Fibroblast of the aortic adventitia (primary cell): ENCODE measurements around the gene ARHGAP15. TPM values are rescaled to one million over a fixed set of nuclear protein-coding genes. Genes with fewer than 3 reads are reported as not detected.

Source experiments
- DNase-seq: peaks from one replicate; pipeline ENCODE4 v3.0.0-alpha.2; 2010; ENCODE audit warnings: low read depth
- H3K4me3 ChIP-seq: 2 replicates; pipeline ENCODE4 v1.5.1; 2011; ENCODE audit warnings: low read depth, mild to moderate bottlenecking, control low read depth, low read length, moderate library complexity
- CTCF ChIP-seq: IDR thresholded peaks from 2 replicates; pipeline ENCODE4 v1.5.1; 2011; ENCODE audit warnings: mild to moderate bottlenecking, low read length, control low read depth, inconsistent platforms; ENCODE audit not compliant: insufficient read depth
- total RNA-seq: library from RNA; depleted of rRNA; stranded (reverse); fragments of >200 nt; gene quantifications from 2 replicates; pipeline ENCODE4 v1.2.3, GENCODE V29; 2012; ENCODE audit warnings: low replicate concordance

ARHGAP15 gene
- total RNA-seq, 1 donor, result not detected

- no peak for TF ChIP-seq CTCF
- no peak overlapping the region for H3K4me3 ChIP-seq
- DNase-seq, result no peak
These were observed 4.8 kb upstream of the ARHGAP15 start for GRCh38 chr2:143124445-143124844.

GRCh38 chr2:143125717-143126116 is 3.5 kb upstream of the ARHGAP15 start:
- H3K4me3 ChIP-seq, result no peak overlapping the region
- no peak for DNase-seq
- no peak for TF ChIP-seq CTCF

GRCh38 chr2:143132355-143132754 is 3.1 kb downstream of the ARHGAP15 start:
- no peak for TF ChIP-seq CTCF

GRCh38 chr2:143133783-143134182 is 4.6 kb downstream of the ARHGAP15 start:
- no peak overlapping the region for H3K4me3 ChIP-seq
- DNase-seq, result no peak
- no peak for TF ChIP-seq CTCF

More at GRCh38 chr2:143132355-143132754, 3.1 kb downstream of the ARHGAP15 start:
- DNase-seq, result no peak
- H3K4me3 ChIP-seq, result no peak overlapping the region

GRCh38 chr2:143138292-143138691 is 9.1 kb downstream of the ARHGAP15 start:
- DNase-seq, result no peak
- H3K4me3 ChIP-seq, result no peak overlapping the region
- no peak for TF ChIP-seq CTCF

- no peak for TF ChIP-seq CTCF
- DNase-seq, result no peak
These were observed 10.7 kb downstream of the ARHGAP15 start for GRCh38 chr2:143139835-143140393.

More at GRCh38 chr2:143139835-143140393, 10.7 kb downstream of the ARHGAP15 start:
- no peak overlapping the region for H3K4me3 ChIP-seq
